Measurements from ENCODE around the gene MAST2.

GRCh38 chr1:45953934-45954847 lies 150.8 kb downstream of the MAST2 start:
- no peak for TF ChIP-seq EP300 (IDR thresholded peaks at IDR 0.05)
- no peak for TF ChIP-seq CTCF (IDR thresholded peaks at IDR 0.05)
- TF ChIP-seq POLR2A (IDR thresholded peaks at IDR 0.05), result no peak
